DMS79 treated with DMSO at 0.1 percent for 48 hours (cell line): Measurements from ENCODE around the gene MAML3.
A peak's percentile ranks its signal among the peaks of the same experiment; 100 is the strongest.

ENCODE experiments used
- DNase-seq: peaks from one replicate; lab custom pipeline; 2025; lab: John Stamatoyannopoulos, UW

MAML3 gene

GRCh38 chr4:140071806-140072205 is 82.2 kb downstream of the MAML3 start:
- no peak for DNase-seq

DNA sequence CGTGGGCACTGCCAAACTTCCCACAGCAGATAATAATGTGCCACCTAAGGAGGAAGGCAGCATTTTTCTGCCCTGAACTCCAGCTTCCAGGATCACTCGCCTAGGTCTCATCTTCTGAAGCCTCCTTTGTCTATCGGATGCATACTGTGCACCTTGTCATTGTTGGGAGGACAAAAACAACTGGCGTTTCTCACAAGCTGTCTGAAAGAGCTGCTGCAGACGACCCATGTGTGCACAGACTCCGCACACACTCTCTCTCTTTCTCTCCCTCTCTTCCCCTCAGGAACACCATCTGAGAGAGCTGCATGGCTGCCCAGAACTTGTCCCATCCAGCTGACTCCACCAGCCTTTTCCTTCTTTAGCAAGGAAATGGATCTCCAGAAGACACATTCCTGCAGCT is 83.0 kb downstream of the MAML3 start:
- no peak for DNase-seq

DNA sequence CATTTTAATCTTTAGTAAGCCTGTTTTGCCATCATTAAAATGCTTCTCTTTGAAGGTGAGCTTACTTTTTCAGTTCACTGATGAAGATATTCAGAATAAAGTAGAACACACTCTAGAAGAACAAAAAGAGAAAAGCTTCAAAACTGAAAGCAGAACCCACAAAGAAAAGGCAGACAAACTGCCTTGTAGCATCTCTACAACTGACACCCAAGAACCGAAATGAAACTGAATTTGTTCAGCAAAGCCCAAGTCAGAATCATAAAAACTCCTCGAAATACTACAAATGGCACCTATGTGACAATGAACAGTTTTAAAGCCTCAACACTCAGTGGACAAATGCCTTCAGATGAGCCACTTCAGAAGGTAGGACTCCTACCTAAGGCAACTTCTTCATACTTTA is 83.6 kb downstream of the MAML3 start:
- DNase-seq: no peak

DNA sequence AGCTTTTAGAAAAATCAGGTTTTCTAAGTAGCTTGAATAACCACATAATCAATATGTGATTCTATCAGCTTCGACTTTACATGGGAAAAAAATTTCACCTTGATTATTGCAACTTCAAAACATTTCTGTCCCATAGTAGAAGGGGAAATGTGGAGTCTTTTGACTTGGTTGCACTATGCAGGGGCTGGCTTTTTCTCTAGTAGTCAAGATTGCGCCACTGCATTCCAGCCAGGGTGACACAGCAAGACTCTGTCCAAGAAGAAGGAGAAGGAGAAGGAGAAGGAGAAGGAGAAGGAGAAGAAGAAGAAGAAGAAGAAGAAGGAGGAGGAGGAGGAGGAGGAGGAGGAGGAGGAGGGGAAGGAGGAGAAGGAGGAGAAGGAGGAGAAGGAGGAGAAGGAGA is 84.9 kb downstream of the MAML3 start:
- DNase-seq: no peak

- no peak for DNase-seq
Measured at GRCh38 chr4:140068271-140068670, 85.7 kb downstream of the MAML3 start.

DNA sequence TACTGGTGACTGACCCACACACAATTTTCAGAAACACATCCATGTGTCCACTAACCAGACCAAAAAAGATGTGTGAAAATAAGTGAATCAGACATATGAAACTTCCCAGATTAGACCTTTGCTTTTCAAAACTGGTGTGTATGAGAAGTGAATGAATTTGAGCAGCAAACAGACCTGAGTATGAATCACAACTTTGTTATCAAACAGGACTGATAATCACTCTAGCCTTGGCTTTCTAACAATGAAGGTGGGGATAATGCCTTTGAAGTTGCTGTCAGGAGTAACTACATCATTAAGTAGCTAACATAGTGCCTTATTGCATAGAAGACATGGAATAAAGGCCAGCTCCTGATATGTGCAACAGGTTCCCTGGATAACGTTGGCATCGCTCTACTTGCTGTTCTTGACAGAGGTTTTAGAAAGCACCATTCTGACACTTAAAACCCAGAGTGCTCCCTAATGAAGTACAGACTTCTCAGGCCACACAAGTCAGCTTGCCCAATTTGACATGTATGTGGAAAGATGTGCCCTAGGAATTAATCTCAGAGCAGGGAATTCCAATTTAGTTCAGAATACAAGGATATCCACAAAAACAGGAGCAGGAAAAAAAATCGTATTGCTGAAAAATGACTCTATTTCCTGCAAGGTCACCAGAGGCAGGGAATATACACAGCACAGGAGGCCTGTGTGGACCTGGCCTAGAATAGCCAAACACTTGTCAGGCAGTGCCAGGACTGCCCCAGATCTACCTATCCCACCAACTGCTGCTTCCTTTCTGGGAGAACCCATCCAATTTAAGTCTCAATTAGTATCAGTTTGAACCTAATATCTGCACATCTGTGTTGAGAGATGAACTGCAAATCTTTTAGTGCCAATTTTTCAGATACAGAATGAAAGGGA is 87.7 kb downstream of the MAML3 start:
- no peak for DNase-seq

DNA sequence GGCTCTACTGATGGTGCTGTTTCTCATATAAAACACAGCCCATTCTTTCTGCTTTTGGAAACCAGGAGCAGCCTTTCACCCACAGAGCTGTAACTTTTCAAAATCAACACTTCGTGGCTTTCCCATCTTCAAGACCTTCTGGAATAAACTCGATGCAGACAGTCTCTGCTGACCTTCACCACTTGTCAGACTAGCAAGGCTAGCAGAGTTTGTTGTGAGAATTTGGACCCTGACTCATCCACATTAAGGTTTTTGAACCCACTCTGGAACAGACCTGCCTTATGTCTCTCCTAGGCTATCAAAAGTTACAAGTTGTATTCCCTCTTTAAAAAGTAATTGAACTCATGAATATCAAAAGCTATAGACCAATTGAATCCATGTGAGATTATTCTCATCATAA is 88.6 kb downstream of the MAML3 start:
- no peak for DNase-seq

- DNase-seq: no peak
Measured at GRCh38 chr4:140061659-140062289, 92.2 kb downstream of the MAML3 start.

- DNase-seq: no peak
Measured at GRCh38 chr4:140061194-140061593, 92.8 kb downstream of the MAML3 start.

DNA sequence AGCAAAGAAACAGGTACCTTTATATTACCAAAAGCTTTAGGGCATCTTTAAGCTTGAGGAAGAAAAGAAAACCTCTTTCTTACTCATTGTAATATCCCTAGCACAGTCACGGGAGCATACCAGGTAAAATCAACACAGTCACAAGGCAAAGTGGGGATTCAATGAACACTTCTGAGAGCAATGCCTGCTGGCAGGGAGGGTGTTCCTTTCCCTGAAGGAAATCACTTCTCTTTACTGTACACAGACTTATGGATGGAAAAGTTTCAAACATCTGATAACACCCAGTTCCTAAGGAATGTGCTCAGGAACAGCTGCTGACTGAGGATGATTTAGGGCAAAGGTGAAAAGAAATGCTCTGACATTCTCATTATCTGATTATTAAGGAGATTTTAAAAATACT is 94.8 kb downstream of the MAML3 start:
- DNase-seq: no peak

DNA sequence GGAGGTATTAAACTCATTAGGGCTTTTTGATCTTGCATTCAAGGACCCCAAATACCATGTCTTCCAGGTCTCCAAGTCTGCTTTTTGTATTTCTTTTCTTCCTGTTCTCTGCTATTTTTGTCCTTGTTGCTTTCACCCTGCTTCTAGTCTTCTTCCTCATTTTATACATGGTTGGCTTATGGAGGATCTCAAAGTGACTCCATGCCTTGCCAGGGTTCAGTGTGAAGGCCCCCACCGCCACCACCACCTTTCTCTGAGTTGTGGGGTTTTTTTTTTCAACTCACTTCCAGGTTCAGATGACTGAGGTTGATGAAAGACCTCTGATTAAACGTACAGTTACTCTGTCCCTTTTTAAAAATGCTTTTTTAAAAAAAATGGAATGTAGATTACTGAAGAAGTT is 96.3 kb downstream of the MAML3 start:
- DNase-seq: no peak

GRCh38 chr4:140056015-140056414 is 98.0 kb downstream of the MAML3 start:
- no peak for DNase-seq

GRCh38 chr4:140054861-140055260 is 99.1 kb downstream of the MAML3 start:
- DNase-seq: no peak

- DNase-seq: no peak
Measured at GRCh38 chr4:140053185-140053584, 100.8 kb downstream of the MAML3 start.

- DNase-seq: no peak
Measured at GRCh38 chr4:140052050-140052449, 101.9 kb downstream of the MAML3 start.

GRCh38 chr4:140049849-140050637 is 103.9 kb downstream of the MAML3 start:
- peak; percentile 23 for DNase-seq

DNA sequence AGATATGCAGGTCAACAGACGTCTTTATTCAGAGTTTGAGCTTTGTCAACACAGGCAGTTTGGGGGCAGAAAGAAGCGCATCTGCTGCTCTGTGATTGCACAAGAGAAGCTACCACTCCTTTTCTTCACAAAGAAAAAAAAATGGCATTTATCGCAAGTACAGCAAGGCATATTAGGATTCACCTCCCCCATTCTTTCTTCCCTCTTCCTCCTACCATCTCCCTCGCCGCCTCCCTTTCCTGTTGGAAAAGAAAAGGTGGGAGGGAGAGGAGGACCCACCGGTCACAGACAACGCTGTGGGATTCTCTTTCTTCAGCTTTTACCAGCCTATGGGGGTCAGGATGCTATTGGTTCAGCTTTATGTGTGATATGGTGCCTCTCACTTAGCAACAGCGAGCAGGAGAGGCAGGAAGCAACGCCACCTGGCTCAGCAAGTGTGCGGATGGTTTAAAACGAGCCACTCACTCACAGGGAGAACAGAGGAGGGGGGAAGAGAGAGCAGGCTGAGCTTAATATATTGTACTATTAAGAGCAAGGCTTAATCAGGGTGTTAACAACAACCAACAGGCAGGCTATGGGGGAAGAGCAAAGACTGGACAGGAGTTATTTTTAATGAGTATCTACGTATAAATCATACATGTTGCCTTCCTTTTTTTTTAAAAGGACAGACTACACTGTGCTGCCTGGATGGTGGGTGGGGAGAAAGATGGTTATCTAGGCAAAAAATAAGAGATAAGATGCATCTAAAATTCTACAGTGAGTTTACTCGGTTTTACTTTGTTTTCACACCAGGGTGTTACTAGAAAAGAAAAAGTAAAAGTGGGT is 104.7 kb downstream of the MAML3 start:
- peak; percentile 76 for DNase-seq

GRCh38 chr4:140048419-140048995 is 105.5 kb downstream of the MAML3 start:
- DNase-seq: peak; percentile 18

GRCh38 chr4:140047786-140048185 is 106.2 kb downstream of the MAML3 start:
- DNase-seq: no peak

- DNase-seq: no peak
Measured at GRCh38 chr4:140047017-140047640, 106.9 kb downstream of the MAML3 start.

DNA sequence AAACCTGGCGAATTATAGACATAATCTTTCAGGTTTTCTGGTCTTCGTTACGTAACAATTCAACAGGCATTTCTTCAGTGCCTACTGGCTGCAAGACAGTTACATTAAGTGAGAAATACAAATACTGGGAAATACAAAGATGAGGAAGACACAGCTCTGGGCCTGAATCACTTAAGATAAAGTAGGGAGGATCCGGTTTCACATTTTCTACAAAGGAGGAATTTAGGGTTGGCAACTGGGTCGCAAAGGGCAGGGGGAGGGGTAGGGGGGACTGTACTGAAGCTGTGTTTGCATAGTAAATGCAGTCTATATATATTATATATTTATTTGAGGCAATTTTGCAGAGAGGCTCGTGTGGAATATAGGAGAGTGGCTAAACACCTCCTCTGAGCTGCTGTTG is 107.4 kb downstream of the MAML3 start:
- no peak for DNase-seq
